PC-3 (cell line): ENCODE data around the gene JPH4. TPM values are rescaled to one million over a fixed set of nuclear protein-coding genes. Genes with fewer than 3 reads are reported as not detected.

Experiments
- ATAC-seq: fragments of 200-7000 bp; cut with Tn5 transposase; 2 replicates; pipeline ENCODE4 v1.9.1; 2020; ENCODE audit warnings: mild to moderate bottlenecking, moderate library complexity
- BruUV-seq: library from RNA; stranded (reverse); fragments of 400-500 nt; replicated peaks from 2 replicates; lab custom pipeline; 2021; lab: Mats Ljungman, UMichigan
- CTCF ChIA-PET: fragments of 300-600 bp; sonication (Branson Sonifier 250); formaldehyde crosslinking; loops from one replicate; lab custom pipeline; 2022; ENCODE audit warnings: antibody characterized with exemption; lab: Charles Lee
- POLR2A ChIA-PET: fragments of 300-600 bp; sonication (Branson Sonifier 250); formaldehyde crosslinking; loops from one replicate; lab custom pipeline; 2022; ENCODE audit warnings: antibody characterized with exemption; ENCODE audit not compliant: unreplicated experiment; lab: Charles Lee
- DNase-seq: peaks from one replicate; pipeline ENCODE4 v3.0.0-alpha.2; 2015
- H2AFZ ChIP-seq: fragments of 300-600 bp; sonication (generic); 2 replicates; pipeline ENCODE4 v1.6.0; 2016; ENCODE audit warnings: antibody characterized with exemption, low read length
- H3F3A ChIP-seq: fragments of 300-600 bp; sonication (generic); one replicate; pipeline ENCODE4 v1.6.0; 2017; ENCODE audit warnings: antibody characterized with exemption, low read length, control low read depth, mild to moderate bottlenecking; ENCODE audit not compliant: unreplicated experiment
- H3K27ac ChIP-seq: fragments of 300-600 bp; sonication (generic); 2 replicates; pipeline ENCODE4 v1.5.1; 2016; ENCODE audit warnings: mild to moderate bottlenecking, low read length
- H3K27me3 ChIP-seq: fragments of 300-600 bp; sonication (generic); 2 replicates; pipeline ENCODE4 v1.6.1; 2016; ENCODE audit warnings: low read length, mixed read lengths
- H3K36me3 ChIP-seq: fragments of 300-600 bp; sonication (generic); 2 replicates; pipeline ENCODE4 v1.6.1; 2016; ENCODE audit warnings: low read depth, mixed run types, low read length, mixed read lengths
- H3K4me1 ChIP-seq: fragments of 300-600 bp; sonication (generic); 2 replicates; pipeline ENCODE4 v1.5.1; 2016; ENCODE audit warnings: low read length; ENCODE audit not compliant: insufficient read depth
- H3K4me2 ChIP-seq: fragments of 300-600 bp; sonication (generic); 2 replicates; pipeline ENCODE4 v1.6.0; 2016; ENCODE audit warnings: low read length
- H3K4me3 ChIP-seq: fragments of 300-600 bp; sonication (generic); 2 replicates; pipeline ENCODE4 v1.5.1; 2016; ENCODE audit warnings: mild to moderate bottlenecking, low read length, mixed read lengths
- H3K79me2 ChIP-seq: fragments of 300-600 bp; sonication (generic); 2 replicates; pipeline ENCODE4 v1.6.1; 2017; ENCODE audit warnings: low read length, mixed read lengths
- H3K9ac ChIP-seq: fragments of 300-600 bp; sonication (generic); 2 replicates; pipeline ENCODE4 v1.6.0; 2016; ENCODE audit warnings: mild to moderate bottlenecking, low read length
- H3K9me2 ChIP-seq: fragments of 300-600 bp; sonication (generic); replicated peaks from 2 replicates; pipeline ENCODE4 v1.6.1; 2016; ENCODE audit warnings: mixed run types, low read length, mixed read lengths
- H3K9me3 ChIP-seq: fragments of 300-600 bp; sonication (generic); 2 replicates; pipeline ENCODE4 v1.6.1; 2016; ENCODE audit warnings: low read length, mixed read lengths
- H4K20me1 ChIP-seq: fragments of 300-600 bp; sonication (generic); 2 replicates; pipeline ENCODE4 v1.6.1; 2016; ENCODE audit warnings: low read length, mixed read lengths
- CTCF ChIP-seq: fragments of 300-600 bp; sonication (generic); conservative IDR thresholded peaks from 2 replicates; pipeline ENCODE4 v1.5.1; 2017; ENCODE audit warnings: antibody characterized with exemption, low read depth, mild to moderate bottlenecking, low read length
- EZH2 ChIP-seq: fragments of 300-600 bp; sonication (generic); IDR thresholded peaks from one replicate; pipeline ENCODE4 v1.6.1; 2017; ENCODE audit warnings: antibody characterized with exemption, mild to moderate bottlenecking, low read length; ENCODE audit not compliant: unreplicated experiment
- EZH2phosphoT487 ChIP-seq: fragments of 300-600 bp; sonication (generic); IDR thresholded peaks from 2 replicates; pipeline ENCODE4 v1.6.1; 2018; ENCODE audit warnings: mild to moderate bottlenecking, antibody characterized with exemption, low read length, borderline replicate concordance
- intact Hi-C: fragments of 100-400 bp; cut with micrococcal nuclease; formaldehyde crosslinking; loops from 2 replicates; pipeline ENCODE4 v1.9.0; 2023
- total RNA-seq: library from RNA; depleted of rRNA; stranded (reverse); fragments of >200 nt; gene quantifications from 2 replicates; pipeline ENCODE4 v1.2.3, GENCODE V29; 2014

JPH4 gene
- total RNA-seq, 1 experiment from 2014 or later = not detected

GRCh38 chr14:23568600-23569331, 9.8 kb downstream of the JPH4 start:
- H3K4me1 ChIP-seq = peaks cover 18% of the 10 kb centered on the region
- H3F3A ChIP-seq = no peaks in the 10 kb centered on the region
- no TSS peak for BruUV-seq
- no peaks in the 10 kb centered on the region for H3K9me3 ChIP-seq
- no peak overlapping the region for H3K27ac ChIP-seq
- TF ChIP-seq EZH2phosphoT487 (no peak), CTCF (peak; percentile 54; the same call in 1 of the 2 replicates), EZH2 (no peak)
- intact Hi-C loops = no loop called here
- ChIA-PET POLR2A (interaction anchor here (0.5 kb wide), 1 partner anchor 525 kb away, joined by 26 read pairs; no protein-coding TSS in a partner anchor), CTCF (no interaction called here)
- no peak overlapping the region for H2AFZ ChIP-seq
- H3K9me2 ChIP-seq = no peaks in the 10 kb centered on the region
- no peaks in the 10 kb centered on the region for H4K20me1 ChIP-seq
- H3K4me2 ChIP-seq = no peak overlapping the region
- no peaks in the 10 kb centered on the region for H3K27me3 ChIP-seq
- ATAC-seq (no peak), DNase-seq (peak; percentile 41)
- peaks cover 9% of the 10 kb centered on the region; the same call in 1 of the 2 replicates for H3K79me2 ChIP-seq
- H3K4me3 ChIP-seq = no peak overlapping the region
- H3K36me3 ChIP-seq = peaks cover 3% of the 10 kb centered on the region; the same call in 1 of the 2 replicates
- H3K9ac ChIP-seq = no peak overlapping the region

GRCh38 chr14:23568021-23568599, 10.5 kb downstream of the JPH4 start:
- Histone ChIP-seq H3K79me2 (peaks cover 9% of the 10 kb centered on the region; the same call in 1 of the 2 replicates), H3F3A (no peaks in the 10 kb centered on the region), H3K27me3 (no peaks in the 10 kb centered on the region), H3K9me2 (no peaks in the 10 kb centered on the region), H3K4me2 (peak overlapping the region; percentile 94), H3K9ac (peak overlapping the region; percentile 87), H3K36me3 (peaks cover 3% of the 10 kb centered on the region; the same call in 1 of the 2 replicates), H3K9me3 (no peaks in the 10 kb centered on the region), H3K27ac (no peak overlapping the region), H3K4me3 (peak overlapping the region; percentile 81), H3K4me1 (peaks cover 18% of the 10 kb centered on the region), H4K20me1 (no peaks in the 10 kb centered on the region), H2AFZ (peak overlapping the region; percentile 95; the same call in 1 of the 2 replicates)
- ATAC-seq (no peak), DNase-seq (no peak)
- ChIA-PET CTCF (interaction anchor here (0.8 kb wide), 1 partner anchor 188 kb away, joined by 11 read pairs; no protein-coding TSS in a partner anchor), POLR2A (no interaction called here)
- no TSS peak for BruUV-seq
- TF ChIP-seq CTCF (no peak), EZH2 (no peak), EZH2phosphoT487 (no peak)
- intact Hi-C loops = no loop called here
